ENCODE measurements around the gene ARL4A.
A peak's percentile ranks its signal among the peaks of the same experiment; 100 is the strongest.

The ARL4A gene, protein sequence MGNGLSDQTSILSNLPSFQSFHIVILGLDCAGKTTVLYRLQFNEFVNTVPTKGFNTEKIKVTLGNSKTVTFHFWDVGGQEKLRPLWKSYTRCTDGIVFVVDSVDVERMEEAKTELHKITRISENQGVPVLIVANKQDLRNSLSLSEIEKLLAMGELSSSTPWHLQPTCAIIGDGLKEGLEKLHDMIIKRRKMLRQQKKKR

DNA sequence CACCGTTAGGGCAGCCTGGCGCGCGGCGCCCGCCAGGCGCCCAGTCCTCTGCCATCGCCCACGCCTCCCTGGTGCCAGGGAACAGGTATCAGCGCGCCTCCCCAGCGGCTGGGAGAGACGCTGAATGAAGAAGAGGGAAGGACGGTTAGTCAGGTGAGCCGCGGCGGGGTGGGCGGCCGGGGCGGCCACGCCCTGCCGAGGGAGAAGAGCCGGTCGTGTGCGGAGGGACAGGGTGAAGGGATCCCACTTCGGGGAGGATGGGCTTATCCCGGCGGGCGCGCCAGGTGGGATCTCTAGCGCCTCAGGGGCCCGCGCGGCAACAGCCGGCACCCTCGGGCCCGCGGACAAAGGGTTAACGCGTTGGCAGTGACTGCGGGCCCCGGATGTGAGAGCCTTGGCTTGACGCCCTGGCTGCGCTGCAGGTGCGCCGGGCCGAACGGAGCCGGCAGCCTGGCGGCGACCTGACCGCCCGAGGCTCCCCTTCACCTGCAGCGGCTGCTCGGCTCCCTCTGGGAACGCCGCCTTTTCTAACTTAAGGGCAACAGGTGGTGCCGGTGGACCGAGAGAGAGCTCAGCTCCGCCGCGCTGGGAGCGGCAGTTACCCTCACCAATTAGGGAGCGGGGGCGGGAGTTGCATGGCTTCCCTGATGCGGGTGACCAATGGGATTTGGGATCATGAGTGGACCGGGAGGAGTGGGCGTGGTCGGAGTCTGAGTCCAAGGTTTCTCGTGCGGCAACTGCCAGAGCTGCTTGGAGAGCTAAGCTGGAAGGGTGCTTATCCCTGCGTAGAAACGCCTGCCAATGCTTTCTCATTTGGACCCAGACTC, at the start of gene ARL4A:
TSS of gene ARL4A (plus strand) at position 743 of the 827 bp plus-strand sequence. CDS start 622 bp downstream, outside the sequence.
- Mint-ChIP-seq H3K27ac (peak within 1 kb of the TSS; percentile 96), H3K4me3 (peak within 1 kb of the TSS; percentile 89), H3K9me3 (peaks cover 4% of the 10 kb centered on the region), H3K4me1 (peaks cover 43% of the 10 kb centered on the region), H3K27me3 (ENCODE audit: low read depth, poor library complexity) (peaks cover 2% of the 10 kb centered on the region), H3K36me3 (ENCODE audit: low read depth) (no peaks in the 10 kb centered on the region)
- TF ChIP-seq, protein P1, sequence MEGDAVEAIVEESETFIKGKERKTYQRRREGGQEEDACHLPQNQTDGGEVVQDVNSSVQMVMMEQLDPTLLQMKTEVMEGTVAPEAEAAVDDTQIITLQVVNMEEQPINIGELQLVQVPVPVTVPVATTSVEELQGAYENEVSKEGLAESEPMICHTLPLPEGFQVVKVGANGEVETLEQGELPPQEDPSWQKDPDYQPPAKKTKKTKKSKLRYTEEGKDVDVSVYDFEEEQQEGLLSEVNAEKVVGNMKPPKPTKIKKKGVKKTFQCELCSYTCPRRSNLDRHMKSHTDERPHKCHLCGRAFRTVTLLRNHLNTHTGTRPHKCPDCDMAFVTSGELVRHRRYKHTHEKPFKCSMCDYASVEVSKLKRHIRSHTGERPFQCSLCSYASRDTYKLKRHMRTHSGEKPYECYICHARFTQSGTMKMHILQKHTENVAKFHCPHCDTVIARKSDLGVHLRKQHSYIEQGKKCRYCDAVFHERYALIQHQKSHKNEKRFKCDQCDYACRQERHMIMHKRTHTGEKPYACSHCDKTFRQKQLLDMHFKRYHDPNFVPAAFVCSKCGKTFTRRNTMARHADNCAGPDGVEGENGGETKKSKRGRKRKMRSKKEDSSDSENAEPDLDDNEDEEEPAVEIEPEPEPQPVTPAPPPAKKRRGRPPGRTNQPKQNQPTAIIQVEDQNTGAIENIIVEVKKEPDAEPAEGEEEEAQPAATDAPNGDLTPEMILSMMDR (IDR thresholded peaks at IDR 0.05): no peak
- DNase-seq: peak; percentile 98

DNA sequence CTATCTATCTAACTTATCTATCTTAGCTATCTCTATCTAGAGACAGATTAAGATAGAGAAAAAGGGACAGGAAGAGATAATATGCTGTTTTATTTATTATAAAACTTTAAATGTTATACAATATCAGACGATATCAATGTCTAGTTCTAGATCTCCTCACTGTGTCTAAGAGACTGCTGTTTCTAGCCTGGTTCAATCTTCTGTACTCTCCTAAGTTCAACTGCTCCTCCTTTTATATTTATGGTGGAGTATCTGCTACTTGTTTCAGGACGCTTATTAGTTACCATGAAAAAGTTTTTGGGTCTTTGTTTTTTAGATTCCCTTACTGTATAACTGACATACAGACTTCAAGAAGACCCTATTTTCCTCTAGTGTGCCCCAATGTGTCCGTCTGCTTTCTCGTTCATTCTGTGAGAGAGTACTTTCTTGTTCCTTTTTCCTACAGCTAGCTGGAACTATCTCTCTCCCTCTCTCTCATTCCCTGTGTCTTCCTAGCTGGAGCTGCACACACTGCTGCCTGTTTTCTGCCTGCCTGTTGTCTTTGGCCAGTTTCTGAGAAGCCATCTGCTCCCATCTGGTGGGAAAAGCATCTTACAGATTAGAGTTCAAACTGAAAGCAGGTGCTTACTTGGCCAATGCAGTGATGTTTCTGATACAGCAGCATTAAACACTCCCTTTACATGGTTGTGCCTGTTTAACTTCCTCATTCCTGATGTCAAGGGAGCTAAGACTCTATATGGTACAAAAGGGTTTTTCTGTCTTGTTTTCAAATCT, 49.4 kb upstream of the ARL4A start:
- Mint-ChIP-seq H3K27ac (no peak overlapping the region), H3K4me1 (peaks cover 5% of the 10 kb centered on the region), H3K4me3 (no peak overlapping the region), H3K9me3 (no peaks in the 10 kb centered on the region), H3K36me3 (ENCODE audit: low read depth) (no peaks in the 10 kb centered on the region), H3K27me3 (ENCODE audit: low read depth, poor library complexity) (no peaks in the 10 kb centered on the region)
- TF ChIP-seq, protein P1 (IDR thresholded peaks at IDR 0.05): no peak
- DNase-seq: no peak

DNA sequence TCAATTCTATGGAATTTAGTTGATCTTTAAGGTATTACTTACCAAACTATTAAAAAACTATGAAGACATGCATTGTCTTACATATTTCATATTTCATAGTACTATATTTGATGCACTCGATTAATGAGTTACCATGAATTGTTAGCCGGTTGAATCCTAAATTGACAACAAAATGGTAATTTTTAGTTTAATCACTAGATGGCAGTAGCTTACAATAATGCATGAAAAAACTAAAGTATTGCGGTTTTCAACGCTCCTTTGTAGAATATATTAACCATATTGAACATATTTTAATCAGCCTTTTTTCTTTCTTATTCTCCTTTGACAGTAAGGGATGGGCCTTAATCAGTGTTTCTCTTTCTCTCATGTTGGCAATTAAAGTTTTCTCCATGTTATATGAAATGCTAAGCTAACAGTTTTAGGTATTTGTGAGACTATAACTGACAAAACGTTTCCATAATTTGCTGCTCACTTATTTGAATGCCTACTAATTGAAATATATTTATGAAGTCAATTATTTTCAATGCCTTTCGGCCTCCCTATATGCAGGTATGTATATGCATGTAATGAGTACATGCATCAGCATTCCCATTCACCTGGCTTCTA, 48.5 kb upstream of the ARL4A start:
- H3K4me3 Mint-ChIP-seq: no peak overlapping the region
- DNase-seq: no peak

DNA sequence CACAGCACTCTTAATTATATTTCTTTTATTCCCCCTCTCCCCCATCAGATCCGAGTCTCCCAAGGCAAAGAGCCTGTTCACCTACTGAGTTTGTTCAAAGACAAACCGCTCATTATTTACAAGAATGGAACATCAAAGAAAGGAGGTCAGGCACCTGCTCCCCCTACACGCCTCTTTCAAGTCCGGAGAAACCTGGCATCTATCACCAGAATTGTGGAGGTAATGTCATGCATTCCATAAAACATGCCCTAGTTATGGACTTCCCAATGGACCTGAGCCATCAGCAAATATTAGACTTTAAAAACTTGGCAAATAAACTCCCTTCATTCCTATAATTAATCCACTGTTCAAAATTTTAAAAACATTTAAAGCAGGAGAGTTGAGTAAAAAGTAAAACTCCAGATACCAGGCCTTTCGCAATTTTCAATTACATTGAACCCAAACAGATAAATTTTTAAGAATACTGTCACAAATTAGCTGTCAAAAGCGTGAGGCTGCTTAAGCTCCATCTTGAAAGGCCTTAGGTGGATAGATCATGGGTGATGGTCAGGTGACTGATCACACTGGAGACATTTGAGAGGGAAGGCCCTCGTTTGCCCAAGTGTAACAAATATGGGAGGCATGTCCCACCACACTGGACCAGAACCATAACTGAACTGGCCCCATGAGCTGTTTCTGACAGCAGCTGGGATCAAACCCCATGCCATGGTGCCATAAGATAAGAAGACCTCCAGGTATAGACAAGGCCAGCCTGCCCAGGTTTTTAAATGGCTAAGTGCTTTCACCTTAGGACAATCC, 46.9 kb upstream of the ARL4A start:
- Mint-ChIP-seq H3K4me3 (no peak overlapping the region), H3K27ac (no peak overlapping the region), H3K4me1 (peaks cover 5% of the 10 kb centered on the region), H3K9me3 (no peaks in the 10 kb centered on the region), H3K27me3 (ENCODE audit: low read depth, poor library complexity) (no peaks in the 10 kb centered on the region), H3K36me3 (ENCODE audit: low read depth) (no peaks in the 10 kb centered on the region)
- no peak for DNase-seq
- TF ChIP-seq, protein P1 (IDR thresholded peaks at IDR 0.05): no peak

More for the DNA sequence above, 48.5 kb upstream of the ARL4A start:
- Mint-ChIP-seq H3K36me3 (ENCODE audit: low read depth) (no peaks in the 10 kb centered on the region), H3K27me3 (ENCODE audit: low read depth, poor library complexity) (no peaks in the 10 kb centered on the region), H3K4me1 (peaks cover 5% of the 10 kb centered on the region), H3K9me3 (no peaks in the 10 kb centered on the region), H3K27ac (no peak overlapping the region)
- TF ChIP-seq, protein P1 (IDR thresholded peaks at IDR 0.05): peak; percentile 74

DNA sequence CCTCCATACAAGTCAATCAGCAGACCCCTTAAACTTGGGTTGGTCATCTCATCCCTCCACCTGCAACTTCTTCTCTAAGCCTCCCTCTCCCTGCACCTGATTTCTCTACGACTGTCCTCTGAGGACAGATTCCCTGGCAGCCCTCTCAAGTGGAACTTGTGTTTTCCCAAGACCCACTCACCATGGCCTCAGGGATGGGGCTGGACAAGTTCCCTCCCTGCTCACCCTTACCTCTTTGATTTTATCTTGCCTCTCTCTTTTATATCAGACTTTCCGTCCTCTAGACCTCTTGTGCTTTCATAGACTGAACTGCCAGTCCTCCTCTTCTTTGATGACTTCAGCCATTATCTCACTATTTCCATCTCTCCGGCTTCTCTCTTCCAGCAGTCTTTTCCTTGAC, 46.2 kb upstream of the ARL4A start:
- H3K9me3 Mint-ChIP-seq: no peaks in the 10 kb centered on the region
- no peak overlapping the region for H3K4me3 Mint-ChIP-seq
- no peak for DNase-seq
- no peak overlapping the region for H3K27ac Mint-ChIP-seq
- H3K4me1 Mint-ChIP-seq: peaks cover 5% of the 10 kb centered on the region
- no peaks in the 10 kb centered on the region for H3K36me3 Mint-ChIP-seq (ENCODE audit: low read depth)
- TF ChIP-seq, protein P1 (IDR thresholded peaks at IDR 0.05): no peak
- no peaks in the 10 kb centered on the region for H3K27me3 Mint-ChIP-seq (ENCODE audit: low read depth, poor library complexity)
